ENCODE measurements around the gene IL11RA.

The IL11RA gene

DNA sequence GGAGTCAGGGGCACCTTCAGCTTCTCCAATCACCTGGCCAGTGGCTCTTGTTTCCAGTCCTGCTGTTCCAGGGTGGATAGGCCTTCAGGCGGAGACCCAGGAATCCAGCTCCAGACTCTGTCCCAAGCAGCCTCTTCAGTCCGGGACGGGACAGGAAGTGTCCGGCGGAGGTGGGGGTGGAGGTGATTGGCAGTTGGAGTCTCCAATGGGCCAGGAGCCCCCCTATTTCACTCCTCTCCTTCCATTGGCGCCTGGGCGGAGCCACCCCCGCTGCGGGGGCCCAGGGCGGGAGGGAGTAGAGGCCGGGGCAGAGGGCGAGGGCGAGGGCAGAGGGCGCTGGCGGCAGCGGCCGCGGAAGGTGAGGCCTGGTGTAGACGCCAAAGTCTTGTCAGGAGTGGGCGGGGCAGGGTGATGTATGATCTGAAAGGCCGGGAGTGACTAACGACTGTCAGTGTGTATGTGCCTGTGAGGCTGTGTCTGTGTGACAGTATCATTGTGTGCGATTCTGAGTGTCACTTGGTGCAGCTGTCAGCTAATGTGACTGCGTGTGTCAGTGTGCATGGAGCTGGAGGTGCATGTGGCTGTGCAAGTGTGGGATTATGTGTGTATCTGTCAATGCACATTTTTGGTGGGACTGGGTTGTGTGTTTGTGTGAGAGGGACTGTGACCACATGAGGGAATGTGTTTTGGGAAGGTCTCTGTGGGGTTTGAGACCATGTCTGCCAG, at the start of gene IL11RA:
Gene IL11RA, plus strand, starts transcription at position 310 of the 726 bp plus-strand sequence. CDS start 3,033 bp downstream, outside the sequence.
- Histone ChIP-seq H3K9ac (ENCODE audit: low read depth, low read length) (peak within 1 kb of the TSS; percentile 82), H3K9me3 (ENCODE audit: control insufficient read depth, insufficient read depth, low read length) (no peaks in the 10 kb centered on the region), H3K4me1 (ENCODE audit: insufficient read depth, low read length) (peaks cover 32% of the 10 kb centered on the region), H3K36me3 (ENCODE audit: insufficient read depth, low read length) (no peaks in the 10 kb centered on the region)

GRCh38 chr9:34603610-34604231, 48.3 kb upstream of the IL11RA start:
- H3K36me3 ChIP-seq (ENCODE audit: insufficient read depth, low read length): no peaks in the 10 kb centered on the region
- peaks cover 11% of the 10 kb centered on the region; the same call in 1 of the 2 replicates for H3K4me1 ChIP-seq (ENCODE audit: insufficient read depth, low read length)
- no peak overlapping the region for H3K9ac ChIP-seq (ENCODE audit: low read depth, low read length)
- no peaks in the 10 kb centered on the region for H3K9me3 ChIP-seq (ENCODE audit: control insufficient read depth, insufficient read depth, low read length)

DNA sequence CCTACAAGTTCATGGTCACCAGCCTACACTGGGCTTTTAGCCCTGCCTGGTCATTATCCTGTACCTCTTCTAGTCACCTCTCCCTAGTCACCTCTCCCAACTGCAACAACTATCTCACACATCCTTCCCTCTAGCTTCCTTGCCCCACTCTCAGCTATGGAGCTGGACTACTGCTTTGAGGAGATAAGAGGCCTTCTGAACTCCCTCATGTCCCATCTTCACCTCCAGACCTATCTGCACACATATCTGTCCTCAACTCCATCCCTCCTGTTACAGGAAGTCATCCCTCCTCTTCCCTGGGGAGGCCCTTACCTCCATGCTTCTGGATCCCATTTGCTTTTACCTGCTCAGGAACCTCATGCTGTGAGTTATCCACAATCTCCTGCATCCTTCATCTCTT, 45.8 kb upstream of the IL11RA start:
- Histone ChIP-seq H3K9me3 (ENCODE audit: control insufficient read depth, insufficient read depth, low read length) (no peaks in the 10 kb centered on the region), H3K36me3 (ENCODE audit: insufficient read depth, low read length) (no peaks in the 10 kb centered on the region), H3K4me1 (ENCODE audit: insufficient read depth, low read length) (peaks cover 11% of the 10 kb centered on the region; the same call in 1 of the 2 replicates), H3K9ac (ENCODE audit: low read depth, low read length) (no peak overlapping the region)

- Histone ChIP-seq H3K4me1 (ENCODE audit: insufficient read depth, low read length) (peaks cover 10% of the 10 kb centered on the region; the same call in 1 of the 2 replicates), H3K9me3 (ENCODE audit: control insufficient read depth, insufficient read depth, low read length) (no peaks in the 10 kb centered on the region), H3K36me3 (ENCODE audit: insufficient read depth, low read length) (no peaks in the 10 kb centered on the region), H3K9ac (ENCODE audit: low read depth, low read length) (no peak overlapping the region)
Observed at GRCh38 chr9:34606905-34607304, 45.1 kb upstream of the IL11RA start.

GRCh38 chr9:34607331-34607730, 44.7 kb upstream of the IL11RA start:
- peaks cover 5% of the 10 kb centered on the region; the same call in 1 of the 2 replicates for H3K4me1 ChIP-seq (ENCODE audit: insufficient read depth, low read length)
- no peaks in the 10 kb centered on the region for H3K9me3 ChIP-seq (ENCODE audit: control insufficient read depth, insufficient read depth, low read length)
- H3K9ac ChIP-seq (ENCODE audit: low read depth, low read length): no peak overlapping the region
- H3K36me3 ChIP-seq (ENCODE audit: insufficient read depth, low read length): no peaks in the 10 kb centered on the region

DNA sequence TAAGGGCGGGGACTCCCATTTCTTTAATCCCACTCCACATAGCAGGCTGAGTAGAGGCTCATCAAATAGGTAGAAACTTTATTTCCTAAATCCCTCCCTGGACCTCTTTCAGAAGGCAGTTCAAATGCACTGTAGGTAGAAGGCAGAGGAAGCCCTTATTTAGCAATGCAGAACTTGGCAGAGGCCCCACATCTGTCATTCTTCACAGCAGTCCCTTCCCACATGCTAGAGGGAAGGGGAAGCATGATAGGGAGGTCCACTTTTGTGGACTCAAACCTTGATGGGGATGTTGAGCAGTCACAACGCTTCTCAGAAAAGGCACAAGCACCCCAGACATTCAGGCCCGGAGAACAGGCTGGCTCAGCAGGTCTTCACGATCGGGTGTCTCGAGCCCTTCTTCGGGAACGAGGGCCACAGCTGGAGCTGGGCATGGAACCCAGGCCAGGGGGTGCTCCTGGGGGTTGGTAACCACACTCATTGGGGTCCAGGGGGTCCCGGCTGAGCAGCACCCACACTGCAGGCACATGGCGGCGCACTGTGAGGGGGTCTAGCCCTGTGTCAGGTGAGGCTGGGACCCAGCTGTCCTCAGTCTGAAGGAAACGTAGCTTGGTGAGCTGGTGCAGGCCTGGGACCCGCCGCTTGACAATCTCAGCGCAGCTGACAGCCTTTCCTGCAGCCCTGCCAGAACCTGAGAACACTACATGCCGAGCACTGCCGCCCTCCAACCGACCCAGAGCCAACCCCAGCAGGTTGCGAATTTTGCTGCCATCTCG, 41.4 kb upstream of the IL11RA start:
- Histone ChIP-seq H3K9me3 (ENCODE audit: control insufficient read depth, insufficient read depth, low read length) (no peaks in the 10 kb centered on the region), H3K9ac (ENCODE audit: low read depth, low read length) (peak overlapping the region; percentile 79; the same call in 1 of the 2 replicates), H3K36me3 (ENCODE audit: insufficient read depth, low read length) (no peaks in the 10 kb centered on the region), H3K4me1 (ENCODE audit: insufficient read depth, low read length) (no peaks in the 10 kb centered on the region)

DNA sequence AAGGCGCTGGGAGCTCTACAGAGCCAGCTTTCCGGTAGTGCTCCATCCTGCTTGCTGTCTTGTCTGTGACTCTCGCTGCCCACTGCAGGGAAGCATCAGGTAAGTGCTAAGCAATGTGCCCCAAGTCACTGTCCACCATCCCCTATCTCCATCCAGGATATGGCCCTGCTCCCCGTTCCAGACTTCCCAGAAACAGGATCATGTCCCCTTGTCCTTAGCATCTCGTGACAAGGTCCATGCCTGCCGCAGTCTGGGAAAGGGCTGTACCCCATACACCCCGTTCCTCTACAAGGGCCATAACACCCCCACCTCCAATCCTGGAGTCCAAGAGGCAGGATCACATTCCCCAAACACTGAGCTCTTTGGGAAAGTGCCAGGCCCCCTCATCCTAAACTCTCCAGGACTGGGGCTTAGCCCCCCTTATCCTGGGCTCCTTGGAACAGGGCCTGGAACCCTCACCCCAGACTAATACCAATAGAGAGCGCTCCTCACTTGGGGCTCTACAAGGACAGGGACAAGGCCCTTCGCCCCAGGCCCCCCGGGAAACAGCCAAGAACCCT, 40.7 kb upstream of the IL11RA start:
- peak overlapping the region; percentile 79 for H3K9ac ChIP-seq (ENCODE audit: low read depth, low read length)
- H3K4me1 ChIP-seq (ENCODE audit: insufficient read depth, low read length): no peaks in the 10 kb centered on the region
- H3K9me3 ChIP-seq (ENCODE audit: control insufficient read depth, insufficient read depth, low read length): no peaks in the 10 kb centered on the region
- no peaks in the 10 kb centered on the region for H3K36me3 ChIP-seq (ENCODE audit: insufficient read depth, low read length)

DNA sequence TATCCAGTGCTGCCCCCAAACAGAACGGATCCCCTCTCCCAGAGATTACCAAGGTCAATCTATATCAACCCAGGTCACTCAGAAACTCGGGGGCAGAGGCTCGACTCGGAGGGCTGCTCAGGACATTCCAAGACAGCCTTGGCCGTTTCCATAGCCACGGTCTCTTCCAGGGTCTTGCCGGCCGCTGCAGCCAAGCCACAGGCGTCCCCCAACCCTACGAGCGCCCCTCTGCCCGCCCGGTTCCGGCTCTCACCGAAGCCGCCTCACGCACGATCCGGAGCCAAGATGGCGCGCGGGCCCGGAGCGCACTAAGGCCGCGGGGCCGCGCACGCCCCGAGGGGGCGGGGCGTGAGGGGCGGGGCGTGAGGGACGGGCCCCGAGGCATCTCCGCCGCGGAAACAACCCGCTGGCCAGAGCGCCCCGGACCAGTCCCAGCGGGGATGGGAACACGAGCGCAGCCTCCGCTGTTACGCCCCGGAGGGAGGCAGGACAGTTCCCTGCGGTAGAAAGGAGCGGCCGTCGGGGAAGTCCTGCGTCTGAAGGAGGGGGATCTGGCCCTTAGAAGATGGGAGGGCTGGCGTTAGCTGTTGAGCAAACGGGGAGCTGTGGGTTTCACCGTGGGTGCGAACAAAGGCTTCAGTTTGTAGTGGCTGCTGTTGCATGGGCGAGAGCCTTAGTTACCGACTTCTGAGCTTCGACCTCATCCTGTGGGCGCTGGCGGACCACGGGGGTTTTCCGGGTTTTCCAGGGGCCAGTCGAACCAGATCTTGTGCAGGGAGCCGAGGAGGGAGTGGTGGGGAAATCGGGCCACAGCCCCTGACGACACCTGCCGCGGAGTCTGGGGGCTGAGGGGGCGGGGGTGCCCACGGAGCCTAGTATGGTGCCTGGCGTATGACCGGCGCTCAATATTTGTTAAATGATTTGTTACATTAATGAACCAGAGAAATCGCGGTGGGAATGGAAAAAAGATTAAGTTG, 39.9 kb upstream of the IL11RA start, which contains the start of gene RPP25L:
Gene RPP25L, minus strand, starts transcription at position 287 of the 977 bp plus-strand sequence. CDS start 801 bp downstream, outside the sequence.
- Histone ChIP-seq H3K4me1 (ENCODE audit: insufficient read depth, low read length) (no peaks in the 10 kb centered on the region), H3K9ac (ENCODE audit: low read depth, low read length) (peak within 1 kb of the TSS; percentile 79), H3K9me3 (ENCODE audit: control insufficient read depth, insufficient read depth, low read length) (no peaks in the 10 kb centered on the region), H3K36me3 (ENCODE audit: insufficient read depth, low read length) (no peaks in the 10 kb centered on the region)

DNA sequence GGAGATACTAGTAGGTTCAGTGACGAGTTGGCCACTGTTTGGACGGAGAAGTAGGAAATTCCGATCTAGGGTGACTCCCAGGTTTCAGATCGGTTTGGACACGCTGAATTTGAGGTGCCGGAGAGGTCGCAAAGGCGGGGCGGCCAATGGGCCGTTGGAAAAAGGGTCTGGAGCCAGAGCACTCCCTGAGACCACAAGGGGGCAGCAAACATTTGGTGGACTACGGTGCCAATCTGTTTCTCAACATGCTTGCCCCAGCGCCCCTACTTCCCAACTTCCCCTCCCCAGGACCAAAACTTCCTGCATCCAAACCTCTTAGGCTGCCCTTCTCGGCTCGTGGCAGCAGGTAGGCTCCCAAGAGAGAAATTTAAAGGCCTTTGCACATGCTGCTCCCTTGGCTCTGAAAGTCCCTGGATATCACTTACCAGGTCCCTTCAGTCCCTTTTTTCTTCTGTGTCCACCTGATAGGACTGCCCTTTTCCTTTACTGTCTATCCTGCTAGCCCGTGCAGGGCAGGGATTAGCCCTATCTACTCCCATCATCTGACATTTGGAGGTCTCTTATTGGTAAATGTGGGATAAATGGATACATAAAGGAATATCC, 39.1 kb upstream of the IL11RA start:
- Histone ChIP-seq H3K9me3 (ENCODE audit: control insufficient read depth, insufficient read depth, low read length) (no peaks in the 10 kb centered on the region), H3K36me3 (ENCODE audit: insufficient read depth, low read length) (no peaks in the 10 kb centered on the region), H3K9ac (ENCODE audit: low read depth, low read length) (peak overlapping the region; percentile 79; the same call in 1 of the 2 replicates), H3K4me1 (ENCODE audit: insufficient read depth, low read length) (no peaks in the 10 kb centered on the region)

GRCh38 chr9:34615132-34615531, 36.9 kb upstream of the IL11RA start:
- Histone ChIP-seq H3K9ac (ENCODE audit: low read depth, low read length) (no peak overlapping the region), H3K9me3 (ENCODE audit: control insufficient read depth, insufficient read depth, low read length) (no peaks in the 10 kb centered on the region), H3K4me1 (ENCODE audit: insufficient read depth, low read length) (no peaks in the 10 kb centered on the region), H3K36me3 (ENCODE audit: insufficient read depth, low read length) (no peaks in the 10 kb centered on the region)

DNA sequence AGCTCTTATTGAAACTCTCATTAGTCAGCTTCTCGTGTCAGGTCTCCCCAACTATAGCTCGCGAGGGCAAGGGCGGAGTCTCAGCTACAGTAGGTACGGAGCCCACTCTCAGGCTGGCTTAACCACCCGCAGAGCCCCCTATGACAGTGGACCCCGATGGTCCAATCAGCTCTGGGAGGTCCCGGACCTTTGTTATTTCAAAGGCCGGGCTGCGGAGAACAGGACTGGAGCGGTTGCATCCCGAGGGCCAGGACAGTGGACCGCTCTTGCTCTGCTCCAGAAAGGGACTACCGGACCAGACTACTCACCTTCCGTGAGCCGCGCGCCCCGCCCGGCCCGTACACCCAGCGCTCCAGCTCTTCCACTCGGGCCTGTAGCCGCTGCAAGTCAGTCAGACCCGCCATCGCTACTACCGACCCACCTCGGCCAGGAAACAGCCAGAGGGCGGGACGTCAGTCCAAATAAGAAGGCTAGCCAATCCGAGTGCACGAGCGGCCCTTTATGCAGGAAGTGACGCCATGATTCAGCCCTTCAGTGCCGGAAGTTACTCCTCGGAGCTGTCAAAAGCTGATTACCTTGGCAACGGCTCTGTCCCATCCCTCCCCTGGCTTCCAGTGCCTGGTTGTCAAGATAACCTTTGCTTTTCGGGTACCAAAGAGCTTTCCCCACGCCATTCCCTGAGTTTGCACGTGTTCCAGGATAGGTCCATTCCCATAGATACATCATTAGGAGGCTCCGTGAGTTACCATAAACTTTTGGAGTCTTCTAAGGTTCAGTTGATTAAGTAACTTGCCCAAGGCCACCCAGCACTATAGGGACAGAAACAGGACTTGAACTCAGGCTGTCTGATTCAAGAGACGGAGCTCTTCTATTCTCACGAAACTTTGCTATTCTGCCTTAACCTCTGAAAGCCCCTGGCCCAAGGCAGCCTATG, 31.7 kb upstream of the IL11RA start, which contains the start of gene DCTN3:
Gene DCTN3, minus strand, starts transcription at position 435 of the 934 bp plus-strand sequence. Its CDS starts 31 bp downstream, at position 404.
- Histone ChIP-seq H3K4me1 (ENCODE audit: insufficient read depth, low read length) (no peaks in the 10 kb centered on the region; the same call in 1 of the 2 replicates), H3K9ac (ENCODE audit: low read depth, low read length) (peak within 1 kb of the TSS; percentile 67; the same call in 1 of the 2 replicates), H3K9me3 (ENCODE audit: control insufficient read depth, insufficient read depth, low read length) (no peaks in the 10 kb centered on the region), H3K36me3 (ENCODE audit: insufficient read depth, low read length) (no peaks in the 10 kb centered on the region)

Measured in ES-I3 (cell line).